HEK293 (cell line): Measurements from ENCODE around the gene LYST.

Experiments used
- CTCF ChIA-PET: fragments of 350-600 bp; formaldehyde crosslinking; extraction: SDS; loops from one replicate; lab custom pipeline; 2021; ENCODE audit warnings: antibody characterized with exemption; lab: Yijun Ruan, JAX
- POLR2A ChIA-PET: fragments of 300-600 bp; formaldehyde crosslinking; extraction: SDS; loops from one replicate; lab custom pipeline; 2020; ENCODE audit warnings: antibody characterized with exemption, inconsistent platforms; lab: Yijun Ruan, JAX
- H3K27ac ChIP-seq: fragments of 200-500 bp; sonication (Bioruptor generic); 2 replicates; pipeline ENCODE4 v1.5.1; 2014; ENCODE audit warnings: low read depth, low read length, control low read depth, inconsistent platforms; ENCODE audit errors: extremely low read depth
- H3K36me3 ChIP-seq, 2 experiments: fragments of 200-500 bp in 1 of 2; sonication (Bioruptor generic) in 1 of 2; 1 replicate in 1 of 2; 2 replicates in 1 of 2; pipeline ENCODE4 v1.5.1; 2014 to 2017; ENCODE audit warnings: inconsistent platforms in 2 of 2, low read length in 2 of 2; ENCODE audit not compliant: control insufficient read depth in 2 of 2, insufficient read depth in 1 of 2
- H3K4me1 ChIP-seq: fragments of 200-500 bp; sonication (Bioruptor generic); 2 replicates; pipeline ENCODE4 v1.5.1; 2014; ENCODE audit warnings: mild to moderate bottlenecking, low read length, inconsistent platforms; ENCODE audit not compliant: control insufficient read depth, insufficient read depth
- H3K4me3 ChIP-seq: 2 replicates; pipeline ENCODE4 v1.5.1; 2011; ENCODE audit warnings: low read depth, mild to moderate bottlenecking, control low read depth, low read length, moderate library complexity
- H3K9me3 ChIP-seq: fragments of 200-500 bp; sonication (Bioruptor generic); 2 replicates; pipeline ENCODE4 v1.5.1; 2014; ENCODE audit warnings: low read depth, low read length, inconsistent platforms; ENCODE audit not compliant: control insufficient read depth, insufficient read depth
- BCL11A ChIP-seq: fragments of 450-650 bp; formaldehyde crosslinking; IDR thresholded peaks from 2 replicates; pipeline ENCODE4 v1.5.1; 2016; ENCODE audit warnings: low read depth, missing biosample characterization, missing genetic modification characterization
- REPIN1 ChIP-seq: fragments of 450-650 bp; formaldehyde crosslinking; IDR thresholded peaks from 2 replicates; pipeline ENCODE4 v1.5.1; 2017; ENCODE audit warnings: missing biosample characterization, missing genetic modification characterization, low read depth
- SALL2 ChIP-seq: fragments of 450-650 bp; formaldehyde crosslinking; IDR thresholded peaks from 2 replicates; pipeline ENCODE4 v1.5.0; 2017; ENCODE audit warnings: missing biosample characterization, mild to moderate bottlenecking, missing genetic modification characterization, borderline replicate concordance
- SP2 ChIP-seq: fragments of 450-650 bp; formaldehyde crosslinking; IDR thresholded peaks from 2 replicates; pipeline ENCODE4 v1.5.1; 2016; ENCODE audit warnings: missing biosample characterization, missing genetic modification characterization
- ZBTB17 ChIP-seq: fragments of 450-650 bp; formaldehyde crosslinking; IDR thresholded peaks from 2 replicates; pipeline ENCODE4 v1.5.1; 2016; ENCODE audit warnings: missing biosample characterization, missing genetic modification characterization
- ZBTB20 ChIP-seq: fragments of 450-650 bp; formaldehyde crosslinking; IDR thresholded peaks from 2 replicates; pipeline ENCODE4 v1.5.1; 2016; ENCODE audit warnings: missing biosample characterization, missing genetic modification characterization
- ZEB2 ChIP-seq: fragments of 450-650 bp; formaldehyde crosslinking; IDR thresholded peaks from 2 replicates; pipeline ENCODE4 v1.5.1; 2016; ENCODE audit warnings: missing biosample characterization, missing genetic modification characterization
- ZFP3 ChIP-seq: fragments of 450-650 bp; formaldehyde crosslinking; IDR thresholded peaks from 2 replicates; pipeline ENCODE4 v1.5.1; 2016; ENCODE audit warnings: low read depth, missing biosample characterization, missing genetic modification characterization
- ZNF146 ChIP-seq: fragments of 450-650 bp; formaldehyde crosslinking; IDR thresholded peaks from 2 replicates; pipeline ENCODE4 v1.5.1; 2016; ENCODE audit warnings: missing biosample characterization, missing genetic modification characterization
- ZNF157 ChIP-seq: fragments of 450-650 bp; formaldehyde crosslinking; IDR thresholded peaks from 2 replicates; pipeline ENCODE4 v1.5.1; 2016; ENCODE audit warnings: missing biosample characterization, missing genetic modification characterization
- ZNF19 ChIP-seq: fragments of 450-650 bp; formaldehyde crosslinking; IDR thresholded peaks from 2 replicates; pipeline ENCODE4; 2016; ENCODE audit warnings: missing biosample characterization, missing genetic modification characterization, low read depth
- ZNF266 ChIP-seq: fragments of 450-650 bp; formaldehyde crosslinking; IDR thresholded peaks from 2 replicates; pipeline ENCODE4 v1.5.1; 2016; ENCODE audit warnings: missing biosample characterization, missing genetic modification characterization, low read depth
- ZNF335 ChIP-seq: fragments of 450-650 bp; formaldehyde crosslinking; conservative IDR thresholded peaks from 2 replicates; pipeline ENCODE4 v1.5.1; 2016; ENCODE audit warnings: missing biosample characterization, missing genetic modification characterization
- ZNF37A ChIP-seq: fragments of 450-650 bp; IDR thresholded peaks from 2 replicates; pipeline ENCODE4 v1.5.1; 2018; ENCODE audit warnings: missing biosample characterization, missing genetic modification characterization
- ZNF514 ChIP-seq: fragments of 450-650 bp; formaldehyde crosslinking; IDR thresholded peaks from 2 replicates; pipeline ENCODE4 v1.5.1; 2016; ENCODE audit warnings: missing biosample characterization, missing genetic modification characterization
- ZNF518A ChIP-seq: fragments of 450-650 bp; formaldehyde crosslinking; conservative IDR thresholded peaks from 2 replicates; pipeline ENCODE4 v1.5.1; 2016; ENCODE audit warnings: low read depth, missing biosample characterization, missing genetic modification characterization
- ZNF548 ChIP-seq: fragments of 450-650 bp; formaldehyde crosslinking; IDR thresholded peaks from 2 replicates; pipeline ENCODE4 v1.5.1; 2016; ENCODE audit warnings: missing biosample characterization, missing genetic modification characterization
- ZNF664 ChIP-seq: fragments of 450-650 bp; formaldehyde crosslinking; IDR thresholded peaks from 2 replicates; pipeline ENCODE4 v1.5.1; 2016; ENCODE audit warnings: missing biosample characterization, missing genetic modification characterization
- ZNF701 ChIP-seq: fragments of 450-650 bp; formaldehyde crosslinking; IDR thresholded peaks from 2 replicates; pipeline ENCODE4 v1.5.1; 2016; ENCODE audit warnings: missing biosample characterization, missing genetic modification characterization
- ZSCAN16 ChIP-seq: fragments of 450-650 bp; formaldehyde crosslinking; IDR thresholded peaks from 2 replicates; pipeline ENCODE4 v1.5.1; 2016; ENCODE audit warnings: missing biosample characterization, missing genetic modification characterization
- TF ChIP-seq, protein P1 (sequence below): fragments of 450-650 bp; formaldehyde crosslinking; IDR thresholded peaks from 2 replicates; pipeline ENCODE4 v1.5.1; 2016; ENCODE audit warnings: missing biosample characterization, missing genetic modification characterization, borderline replicate concordance
- TF ChIP-seq, protein P2 (sequence below): fragments of 450-650 bp; formaldehyde crosslinking; IDR thresholded peaks from 2 replicates; pipeline ENCODE4; 2016; ENCODE audit warnings: missing biosample characterization, missing genetic modification characterization

LYST gene

GRCh38 chr1:235911300-235911662 lies 44.6 kb upstream of the LYST start:
- CTCF ChIA-PET = interaction anchor here (1.3 to 2.0 kb wide), 2 partner anchors 8 to 60 kb away, joined by 3 to 7 read pairs; no protein-coding TSS in a partner anchor
- no peaks in the 10 kb centered on the region for H3K9me3 ChIP-seq
- H3K36me3 ChIP-seq = no peaks in the 10 kb centered on the region
- H3K27ac ChIP-seq = no peak overlapping the region
- H3K4me3 ChIP-seq = no peak overlapping the region
- POLR2A ChIA-PET = interaction anchor here (0.6 to 1.2 kb wide), 2 partner anchors 28 to 93 kb away, joined by 3 to 4 read pairs; no protein-coding TSS in a partner anchor
- TF ChIP-seq ZNF335 (peak; percentile 25; the same call in 1 of the 2 replicates), ZNF514 (no peak), ZEB2 (no peak)
- H3K4me1 ChIP-seq = peaks cover 18% of the 10 kb centered on the region

DNA sequence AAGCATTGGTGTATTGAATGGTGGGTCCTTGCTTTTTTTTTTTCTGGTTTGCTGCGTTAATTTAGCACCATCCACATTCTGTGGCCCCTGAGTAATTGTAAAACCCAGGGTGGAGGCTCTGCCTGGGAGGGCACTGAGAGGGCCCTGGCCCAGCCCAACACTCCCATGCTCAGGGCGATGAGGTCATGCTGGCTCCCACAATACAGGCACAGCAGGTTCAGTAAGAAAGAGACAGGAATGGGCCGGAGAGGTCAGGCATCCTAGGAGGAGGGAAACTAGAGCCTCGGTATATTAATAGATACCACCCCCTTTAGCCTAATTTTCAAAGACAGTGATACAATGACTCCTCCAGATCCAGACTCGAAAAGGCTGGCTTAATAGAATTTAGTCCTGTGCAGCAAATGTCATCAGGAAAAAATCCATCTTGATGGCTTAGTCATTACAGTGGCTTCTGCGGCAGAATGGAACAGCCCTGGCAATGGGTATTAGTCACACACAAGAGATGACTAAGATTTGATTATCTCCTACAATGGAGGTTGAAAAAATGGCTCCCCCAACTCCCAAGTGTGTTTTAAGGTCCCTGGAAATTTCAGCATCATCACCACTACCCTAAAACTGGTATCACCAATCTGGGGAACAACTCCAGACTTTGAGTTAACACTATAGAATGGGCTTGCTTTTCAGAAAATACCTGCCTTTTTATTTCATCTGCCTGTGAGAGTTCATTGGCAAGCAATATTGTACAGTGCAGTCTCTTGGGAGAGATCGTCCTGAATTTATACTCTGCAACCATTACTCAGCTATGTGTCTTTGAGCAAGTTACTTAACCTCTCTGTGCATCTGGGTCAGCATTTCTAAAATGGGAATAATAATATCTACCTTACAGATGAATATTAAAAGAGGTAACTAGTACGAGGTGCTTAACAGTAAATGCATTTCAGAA lies 43.9 kb upstream of the LYST start:
- ChIA-PET CTCF (interaction anchor here (1.3 to 2.0 kb wide), 2 partner anchors 7 to 61 kb away, joined by 3 to 7 read pairs; no protein-coding TSS in a partner anchor), POLR2A (interaction anchor here (0.6 kb wide), 1 partner anchor 93 kb away, joined by 4 read pairs; no protein-coding TSS in a partner anchor)
- Histone ChIP-seq H3K36me3 (no peaks in the 10 kb centered on the region), H3K9me3 (no peaks in the 10 kb centered on the region), H3K27ac (peak overlapping the region; percentile 7; the same call in 1 of the 2 replicates), H3K4me3 (no peak overlapping the region), H3K4me1 (peaks cover 18% of the 10 kb centered on the region)
- TF ChIP-seq ZNF266 (tag by site-specific recombination) = no peak
- peak; percentile 79; the same call in 1 of the 2 replicates for TF ChIP-seq BCL11A (tag by site-specific recombination)
- TF ChIP-seq ZNF518A (tag by site-specific recombination) = peak; percentile 59; the same call in 1 of the 2 replicates
- TF ChIP-seq ZNF37A (tag by site-specific recombination) = no peak
- no peak for TF ChIP-seq ZNF701 (tag by site-specific recombination)
- peak; percentile 92 for TF ChIP-seq ZBTB20 (tag by site-specific recombination)
- TF ChIP-seq, protein P1, sequence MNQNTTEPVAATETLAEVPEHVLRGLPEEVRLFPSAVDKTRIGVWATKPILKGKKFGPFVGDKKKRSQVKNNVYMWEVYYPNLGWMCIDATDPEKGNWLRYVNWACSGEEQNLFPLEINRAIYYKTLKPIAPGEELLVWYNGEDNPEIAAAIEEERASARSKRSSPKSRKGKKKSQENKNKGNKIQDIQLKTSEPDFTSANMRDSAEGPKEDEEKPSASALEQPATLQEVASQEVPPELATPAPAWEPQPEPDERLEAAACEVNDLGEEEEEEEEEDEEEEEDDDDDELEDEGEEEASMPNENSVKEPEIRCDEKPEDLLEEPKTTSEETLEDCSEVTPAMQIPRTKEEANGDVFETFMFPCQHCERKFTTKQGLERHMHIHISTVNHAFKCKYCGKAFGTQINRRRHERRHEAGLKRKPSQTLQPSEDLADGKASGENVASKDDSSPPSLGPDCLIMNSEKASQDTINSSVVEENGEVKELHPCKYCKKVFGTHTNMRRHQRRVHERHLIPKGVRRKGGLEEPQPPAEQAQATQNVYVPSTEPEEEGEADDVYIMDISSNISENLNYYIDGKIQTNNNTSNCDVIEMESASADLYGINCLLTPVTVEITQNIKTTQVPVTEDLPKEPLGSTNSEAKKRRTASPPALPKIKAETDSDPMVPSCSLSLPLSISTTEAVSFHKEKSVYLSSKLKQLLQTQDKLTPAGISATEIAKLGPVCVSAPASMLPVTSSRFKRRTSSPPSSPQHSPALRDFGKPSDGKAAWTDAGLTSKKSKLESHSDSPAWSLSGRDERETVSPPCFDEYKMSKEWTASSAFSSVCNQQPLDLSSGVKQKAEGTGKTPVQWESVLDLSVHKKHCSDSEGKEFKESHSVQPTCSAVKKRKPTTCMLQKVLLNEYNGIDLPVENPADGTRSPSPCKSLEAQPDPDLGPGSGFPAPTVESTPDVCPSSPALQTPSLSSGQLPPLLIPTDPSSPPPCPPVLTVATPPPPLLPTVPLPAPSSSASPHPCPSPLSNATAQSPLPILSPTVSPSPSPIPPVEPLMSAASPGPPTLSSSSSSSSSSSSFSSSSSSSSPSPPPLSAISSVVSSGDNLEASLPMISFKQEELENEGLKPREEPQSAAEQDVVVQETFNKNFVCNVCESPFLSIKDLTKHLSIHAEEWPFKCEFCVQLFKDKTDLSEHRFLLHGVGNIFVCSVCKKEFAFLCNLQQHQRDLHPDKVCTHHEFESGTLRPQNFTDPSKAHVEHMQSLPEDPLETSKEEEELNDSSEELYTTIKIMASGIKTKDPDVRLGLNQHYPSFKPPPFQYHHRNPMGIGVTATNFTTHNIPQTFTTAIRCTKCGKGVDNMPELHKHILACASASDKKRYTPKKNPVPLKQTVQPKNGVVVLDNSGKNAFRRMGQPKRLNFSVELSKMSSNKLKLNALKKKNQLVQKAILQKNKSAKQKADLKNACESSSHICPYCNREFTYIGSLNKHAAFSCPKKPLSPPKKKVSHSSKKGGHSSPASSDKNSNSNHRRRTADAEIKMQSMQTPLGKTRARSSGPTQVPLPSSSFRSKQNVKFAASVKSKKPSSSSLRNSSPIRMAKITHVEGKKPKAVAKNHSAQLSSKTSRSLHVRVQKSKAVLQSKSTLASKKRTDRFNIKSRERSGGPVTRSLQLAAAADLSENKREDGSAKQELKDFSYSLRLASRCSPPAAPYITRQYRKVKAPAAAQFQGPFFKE (tag by site-specific recombination) = no peak
- TF ChIP-seq ZNF664 = peak; percentile 92
- TF ChIP-seq ZBTB17 (tag by site-specific recombination) = peak; percentile 96
- no peak for TF ChIP-seq ZNF548 (tag by site-specific recombination)
- no peak for TF ChIP-seq ZFP3
- TF ChIP-seq, protein P2, sequence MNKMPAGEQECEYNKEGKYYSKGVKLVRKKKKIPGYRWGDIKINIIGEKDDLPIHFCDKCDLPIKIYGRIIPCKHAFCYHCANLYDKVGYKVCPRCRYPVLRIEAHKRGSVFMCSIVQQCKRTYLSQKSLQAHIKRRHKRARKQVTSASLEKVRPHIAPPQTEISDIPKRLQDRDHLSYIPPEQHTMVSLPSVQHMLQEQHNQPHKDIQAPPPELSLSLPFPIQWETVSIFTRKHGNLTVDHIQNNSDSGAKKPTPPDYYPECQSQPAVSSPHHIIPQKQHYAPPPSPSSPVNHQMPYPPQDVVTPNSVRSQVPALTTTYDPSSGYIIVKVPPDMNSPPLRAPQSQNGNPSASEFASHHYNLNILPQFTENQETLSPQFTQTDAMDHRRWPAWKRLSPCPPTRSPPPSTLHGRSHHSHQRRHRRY = no peak
- no peak for TF ChIP-seq REPIN1 (tag by site-specific recombination)
- TF ChIP-seq SP2 = peak; percentile 46
- no peak for TF ChIP-seq ZSCAN16 (tag by site-specific recombination)
- no peak for TF ChIP-seq ZNF19 (tag by site-specific recombination)
- no peak for TF ChIP-seq ZNF157 (tag by site-specific recombination)
- TF ChIP-seq SALL2 (tag by site-specific recombination) = no peak
- peak; percentile 13; the same call in 1 of the 2 replicates for TF ChIP-seq ZNF146 (tag by site-specific recombination)
